GM21786 (cell line): Measurements from ENCODE around the gene HSD11B2.

Source experiments
- ATAC-seq: cut with Tn5 transposase; IDR thresholded peaks from one replicate; pipeline ENCODE4 v1.9.1; 2021; ENCODE audit not compliant: unreplicated experiment

Gene HSD11B2

GRCh38 chr16:67470359-67470758, 39.4 kb downstream of the HSD11B2 start:
- ATAC-seq = no peak

- no peak for ATAC-seq
These were observed 41.0 kb downstream of the HSD11B2 start for GRCh38 chr16:67471758-67472384.

GRCh38 chr16:67474551-67475455, 43.9 kb downstream of the HSD11B2 start:
- no peak for ATAC-seq

GRCh38 chr16:67477960-67478554, 47.1 kb downstream of the HSD11B2 start:
- no peak for ATAC-seq

GRCh38 chr16:67480833-67481560, 50.1 kb downstream of the HSD11B2 start, which contains the start of gene ATP6V0D1:
Gene ATP6V0D1 (minus strand): TSS chr16:67481157. CDS start chr16:67481086, 71 bp downstream.
- peak; percentile 92 for ATAC-seq

GRCh38 chr16:67481561-67482232, 50.8 kb downstream of the HSD11B2 start:
- ATAC-seq = no peak

- ATAC-seq = no peak
These were observed 51.5 kb downstream of the HSD11B2 start for GRCh38 chr16:67482233-67482924.

GRCh38 chr16:67483150-67483549, 52.2 kb downstream of the HSD11B2 start, which contains the start of gene AGRP:
Gene AGRP (minus strand): TSS chr16:67483547. CDS start chr16:67483398, 149 bp downstream.
- no peak for ATAC-seq

- no peak for ATAC-seq
These were observed 53.0 kb downstream of the HSD11B2 start for GRCh38 chr16:67483731-67484525.

- no peak for ATAC-seq
These were observed 55.9 kb downstream of the HSD11B2 start for GRCh38 chr16:67486805-67487204.
